Limb (tissue), 2 donors: Measurements from ENCODE around the gene HBP1.
"Not testable (repeated sequence)": the region's sequence is repeated elsewhere in the genome, so short reads cannot be mapped to it uniquely, and the experiment has no call there.

Source experiments
- DNase-seq, 2 donors: peaks; one replicate each; pipeline ENCODE4 v3.0.0-alpha.2; 2016; ENCODE audit errors: extremely low spot score in 2 of 2

Gene HBP1

GRCh38 chr7:107168233-107169119 lies at the start of gene HBP1:
HBP1 (plus strand) TSS chr7:107169003; CDS start chr7:107179894, 10,891 bp downstream.
- DNase-seq: peak; percentile 99

- no peak for DNase-seq
These were observed 49.3 kb upstream of the HBP1 start for GRCh38 chr7:107119376-107120105.

GRCh38 chr7:107122486-107122911 lies 46.3 kb upstream of the HBP1 start:
- DNase-seq: no peak

- no peak for DNase-seq
These were observed 45.4 kb upstream of the HBP1 start for GRCh38 chr7:107123392-107123791.

GRCh38 chr7:107125475-107125874 lies 43.3 kb upstream of the HBP1 start:
- DNase-seq: no peak

- DNase-seq: no peak
These were observed 40.6 kb upstream of the HBP1 start for GRCh38 chr7:107128217-107128616.

- no peak for DNase-seq
These were observed 40.1 kb upstream of the HBP1 start for GRCh38 chr7:107128748-107129147.

- no peak for DNase-seq
These were observed 38.1 kb upstream of the HBP1 start for GRCh38 chr7:107130487-107131220.

- no peak for DNase-seq
These were observed 35.4 kb upstream of the HBP1 start for GRCh38 chr7:107133396-107133795.

- no peak for DNase-seq
These were observed 29.9 kb upstream of the HBP1 start for GRCh38 chr7:107138696-107139420.

GRCh38 chr7:107143875-107144274 lies 24.9 kb upstream of the HBP1 start:
- not testable (repeated sequence) for DNase-seq

GRCh38 chr7:107145067-107145838 lies 23.6 kb upstream of the HBP1 start:
- no peak for DNase-seq

- peak in 1 of 2 donors; percentile 32 for DNase-seq
These were observed 21.1 kb upstream of the HBP1 start for GRCh38 chr7:107147464-107148393.

GRCh38 chr7:107148721-107149120 lies 20.1 kb upstream of the HBP1 start:
- no peak for DNase-seq

- no peak for DNase-seq
These were observed 18.9 kb upstream of the HBP1 start for GRCh38 chr7:107149863-107150262.

- DNase-seq: peak; percentile 78 to 80
These were observed 18.3 kb upstream of the HBP1 start for GRCh38 chr7:107150375-107151073.

- no peak for DNase-seq
These were observed 17.3 kb upstream of the HBP1 start for GRCh38 chr7:107151538-107151937.

- no peak for DNase-seq
These were observed 16.8 kb upstream of the HBP1 start for GRCh38 chr7:107152011-107152410.

- DNase-seq: no peak
These were observed 14.0 kb upstream of the HBP1 start for GRCh38 chr7:107154826-107155225.
